Suprapubic skin (tissue), 4 donors: Measurements from ENCODE around the gene USF3. TPM values are rescaled to one million over a fixed set of nuclear protein-coding genes. Genes with fewer than 3 reads are reported as not detected.
A peak's percentile ranks its signal among the peaks of the same experiment; 100 is the strongest.

Source experiments
- DNase-seq, 2 donors: peaks; one replicate each; pipeline ENCODE4 v3.0.0-alpha.2; 2019; ENCODE audit warnings: low spot score in 2 of 2
- H3K27ac ChIP-seq: fragments of 200-600 bp; sonication (generic); one replicate; pipeline ENCODE4 v1.5.1; 2019
- H3K27me3 ChIP-seq: fragments of 200-600 bp; sonication (generic); one replicate; pipeline ENCODE4 v1.5.1; 2019
- H3K36me3 ChIP-seq: fragments of 200-600 bp; sonication (generic); one replicate; pipeline ENCODE4 v1.5.1; 2019
- H3K4me1 ChIP-seq: fragments of 200-600 bp; sonication (generic); one replicate; pipeline ENCODE4 v1.5.1; 2019
- H3K4me3 ChIP-seq: fragments of 200-600 bp; sonication (generic); one replicate; pipeline ENCODE4 v1.5.1; 2019; ENCODE audit warnings: mild to moderate bottlenecking
- H3K9me3 ChIP-seq: fragments of 200-600 bp; sonication (generic); one replicate; pipeline ENCODE4 v1.5.1; 2019
- EP300 ChIP-seq: sonication (generic); formaldehyde crosslinking; IDR thresholded peaks from one replicate; pipeline ENCODE4 v1.6.1; 2017; ENCODE audit warnings: antibody characterized with exemption
- POLR2A ChIP-seq, 2 donors: fragments of 450-650 bp; IDR thresholded peaks; one replicate each; pipeline ENCODE4 v1.6.1; 2017; ENCODE audit warnings: antibody characterized with exemption in 2 of 2, mild to moderate bottlenecking in 2 of 2, moderate library complexity in 2 of 2
- POLR2AphosphoS5 ChIP-seq, 3 donors: sonication (generic); formaldehyde crosslinking; IDR thresholded peaks; one replicate each; pipeline ENCODE4 v1.6.1; 2017; ENCODE audit warnings: antibody characterized with exemption in 3 of 3
- WGBS: methylation state at CpG from one replicate; pipeline ENCODE4 v1.1.5; 2018; 5-methylcytosine and 5-hydroxymethylcytosine counted together
- total RNA-seq, 4 donors: library from RNA; depleted of rRNA; stranded (reverse); fragments of >200 nt; gene quantifications; one replicate each; pipeline ENCODE4 v1.1.0, GENCODE V29; 2016
- TF ChIP-seq, protein P1 (sequence below), 2 donors: fragments of 200-600 bp in 1 of 2; fragments of 450-650 bp in 1 of 2; sonication (generic) in 1 of 2; IDR thresholded peaks; one replicate each; pipeline ENCODE4 v1.5.1; 2016 to 2019; ENCODE audit warnings: antibody characterized with exemption in 2 of 2, mild to moderate bottlenecking in 1 of 2, moderate library complexity in 1 of 2

Gene USF3
- total RNA-seq, 4 donors from 2014 or later: 20.6 to 34.6 (median 28.2) TPM

DNA sequence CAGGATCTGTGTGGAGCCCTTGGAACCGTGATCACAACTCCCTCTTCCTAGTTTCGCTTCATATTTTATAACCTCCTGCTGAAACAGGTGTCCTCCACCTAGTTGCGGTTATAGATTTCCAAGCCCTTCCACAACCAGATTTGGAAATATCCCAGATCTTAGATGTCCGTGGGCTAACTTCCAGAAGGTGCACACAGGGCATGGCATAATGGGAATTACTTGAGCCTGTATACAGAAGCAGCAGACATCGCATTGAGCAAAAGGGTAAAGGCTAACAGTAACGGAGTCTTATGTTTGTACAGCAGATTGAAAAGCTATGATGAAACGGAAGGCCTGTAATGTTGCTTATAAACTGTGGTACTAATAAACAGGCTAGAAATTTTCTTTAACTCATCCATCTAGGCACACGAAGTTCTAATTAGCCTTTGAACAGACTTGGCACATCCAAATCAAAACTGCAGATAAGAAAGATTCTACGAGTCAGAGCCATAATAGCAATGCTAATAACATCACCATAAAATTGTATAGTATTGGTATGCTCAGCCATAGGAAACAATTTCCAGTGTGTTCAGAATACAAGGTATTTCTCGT is 1.2 kb upstream of the USF3 start:
- H3K36me3 ChIP-seq: no peaks in the 10 kb centered on the region
- WGBS: 6% methylated on average over 10 of the region's 10 CpGs
- TF ChIP-seq, protein P1, sequence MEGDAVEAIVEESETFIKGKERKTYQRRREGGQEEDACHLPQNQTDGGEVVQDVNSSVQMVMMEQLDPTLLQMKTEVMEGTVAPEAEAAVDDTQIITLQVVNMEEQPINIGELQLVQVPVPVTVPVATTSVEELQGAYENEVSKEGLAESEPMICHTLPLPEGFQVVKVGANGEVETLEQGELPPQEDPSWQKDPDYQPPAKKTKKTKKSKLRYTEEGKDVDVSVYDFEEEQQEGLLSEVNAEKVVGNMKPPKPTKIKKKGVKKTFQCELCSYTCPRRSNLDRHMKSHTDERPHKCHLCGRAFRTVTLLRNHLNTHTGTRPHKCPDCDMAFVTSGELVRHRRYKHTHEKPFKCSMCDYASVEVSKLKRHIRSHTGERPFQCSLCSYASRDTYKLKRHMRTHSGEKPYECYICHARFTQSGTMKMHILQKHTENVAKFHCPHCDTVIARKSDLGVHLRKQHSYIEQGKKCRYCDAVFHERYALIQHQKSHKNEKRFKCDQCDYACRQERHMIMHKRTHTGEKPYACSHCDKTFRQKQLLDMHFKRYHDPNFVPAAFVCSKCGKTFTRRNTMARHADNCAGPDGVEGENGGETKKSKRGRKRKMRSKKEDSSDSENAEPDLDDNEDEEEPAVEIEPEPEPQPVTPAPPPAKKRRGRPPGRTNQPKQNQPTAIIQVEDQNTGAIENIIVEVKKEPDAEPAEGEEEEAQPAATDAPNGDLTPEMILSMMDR (IDR thresholded peaks at IDR 0.05): no peak
- TF ChIP-seq POLR2AphosphoS5 (IDR thresholded peaks at IDR 0.05) (no peak), EP300 (no peak), POLR2A (IDR thresholded peaks at IDR 0.05) (no peak)

DNA sequence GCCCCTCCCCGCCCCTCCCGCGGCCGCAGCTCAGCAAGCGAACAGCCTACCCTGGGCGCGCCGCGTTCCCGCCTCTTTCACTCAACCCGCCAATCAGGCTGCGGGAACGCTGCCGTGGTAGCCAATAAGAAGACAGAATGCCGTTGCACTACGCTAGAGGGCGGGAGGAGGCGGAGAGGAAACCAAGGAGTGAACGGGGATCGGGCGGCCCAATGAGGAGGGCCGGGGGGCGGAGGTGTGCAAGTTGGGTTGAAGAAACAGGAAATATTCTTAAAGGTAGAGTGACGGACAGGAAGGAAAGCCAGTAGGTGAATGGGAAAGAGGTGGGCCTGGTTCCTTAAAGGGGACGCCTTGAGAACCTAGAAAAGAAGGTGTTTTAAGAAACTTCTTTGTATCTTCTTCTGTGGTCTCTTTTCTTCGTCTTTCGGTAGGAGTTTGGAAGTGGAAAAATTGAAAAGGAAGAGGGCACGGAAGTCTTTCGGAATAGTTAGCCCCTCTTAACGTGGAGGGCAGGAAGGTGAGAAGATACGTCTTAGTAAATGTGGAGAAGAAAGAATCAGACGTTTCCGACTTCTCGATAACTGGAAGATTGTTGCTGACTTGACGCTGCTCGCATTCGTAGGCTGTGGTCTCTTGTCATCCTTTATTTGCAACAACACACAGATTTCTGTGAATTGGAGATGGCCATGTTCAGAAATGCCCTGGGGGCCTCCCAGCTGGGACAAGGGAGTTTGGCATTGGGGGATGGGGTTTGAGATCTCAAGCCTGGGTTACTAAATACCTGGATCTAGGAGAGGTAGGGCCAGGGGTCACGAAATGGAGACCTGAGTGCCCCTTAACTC is 437 bp upstream of the USF3 start:
- DNase-seq: peak; percentile 100
- no peaks in the 10 kb centered on the region for H3K36me3 ChIP-seq
- H3K4me3 ChIP-seq: peak overlapping the region; percentile 89
- peaks cover 35% of the 10 kb centered on the region for H3K4me1 ChIP-seq
- WGBS: under 1% methylated on average over 31 of the region's 38 CpGs
- H3K27me3 ChIP-seq: no peaks in the 10 kb centered on the region
- TF ChIP-seq EP300 (no peak), POLR2AphosphoS5 (IDR thresholded peaks at IDR 0.05) (peak in 1 of 3 donors; percentile 44), POLR2A (IDR thresholded peaks at IDR 0.05) (no peak)
- TF ChIP-seq, protein P1 (IDR thresholded peaks at IDR 0.05): peak in 1 of 2 donors; percentile 20
- H3K27ac ChIP-seq: peak overlapping the region; percentile 99
- H3K9me3 ChIP-seq: no peaks in the 10 kb centered on the region

More for the DNA sequence above, 1.2 kb upstream of the USF3 start:
- H3K4me1 ChIP-seq: peaks cover 35% of the 10 kb centered on the region
- peak overlapping the region; percentile 89 for H3K4me3 ChIP-seq
- H3K27ac ChIP-seq: peak overlapping the region; percentile 99
- DNase-seq: no peak
- no peaks in the 10 kb centered on the region for H3K9me3 ChIP-seq
- no peaks in the 10 kb centered on the region for H3K27me3 ChIP-seq

DNA sequence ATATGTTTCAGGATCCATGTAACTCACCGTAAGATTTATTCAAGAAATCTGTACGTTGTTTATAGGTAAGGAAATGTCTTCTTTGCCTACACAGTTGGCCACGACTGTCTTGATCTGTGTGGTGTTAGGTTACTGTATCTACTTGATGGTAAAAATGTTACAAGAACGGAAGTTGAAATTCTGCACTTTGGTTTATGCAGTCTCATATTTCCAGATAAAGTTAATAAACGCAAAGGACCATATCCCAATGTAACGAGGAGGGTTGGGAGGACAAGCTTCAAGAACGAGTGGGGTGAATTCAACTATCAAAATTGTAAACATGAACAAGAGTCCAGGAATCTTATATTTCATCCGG is 1.0 kb downstream of the USF3 start:
- no peaks in the 10 kb centered on the region for H3K36me3 ChIP-seq
- no peak for DNase-seq
- peak overlapping the region; percentile 99 for H3K27ac ChIP-seq
- H3K9me3 ChIP-seq: no peaks in the 10 kb centered on the region
- peak overlapping the region; percentile 89 for H3K4me3 ChIP-seq
- peaks cover 35% of the 10 kb centered on the region for H3K4me1 ChIP-seq
- 13% methylated on average over 8 of the region's 8 CpGs for WGBS
- no peaks in the 10 kb centered on the region for H3K27me3 ChIP-seq
- no peak for TF ChIP-seq POLR2A (IDR thresholded peaks at IDR 0.05)
- no peak for TF ChIP-seq POLR2AphosphoS5 (IDR thresholded peaks at IDR 0.05)
- TF ChIP-seq EP300: no peak
- TF ChIP-seq, protein P1 (IDR thresholded peaks at IDR 0.05): no peak

DNA sequence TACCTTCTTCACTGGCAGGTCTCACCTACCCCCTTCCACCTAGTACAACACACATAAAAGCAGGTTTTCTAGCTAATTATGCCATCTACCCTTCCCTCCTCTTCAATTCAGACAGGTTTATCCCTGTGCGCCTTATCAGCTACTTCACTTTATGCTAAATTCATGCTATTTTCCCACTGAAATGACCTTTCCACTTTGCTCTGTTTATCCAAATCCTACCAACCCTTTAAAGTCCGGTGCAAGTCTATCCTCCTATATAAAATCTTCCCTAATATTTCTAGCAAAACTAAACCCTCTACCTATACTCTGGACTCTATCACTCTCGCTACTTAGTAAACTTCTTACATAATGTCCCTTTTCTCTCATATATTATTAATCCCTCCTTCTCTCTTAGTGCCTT is 6.0 kb downstream of the USF3 start:
- peaks cover 3% of the 10 kb centered on the region for H3K36me3 ChIP-seq
- no peak overlapping the region for H3K27ac ChIP-seq
- H3K4me1 ChIP-seq: peaks cover 19% of the 10 kb centered on the region
- no peak overlapping the region for H3K4me3 ChIP-seq
- TF ChIP-seq, protein P1 (IDR thresholded peaks at IDR 0.05): no peak
- TF ChIP-seq POLR2A (IDR thresholded peaks at IDR 0.05) (no peak), EP300 (no peak), POLR2AphosphoS5 (IDR thresholded peaks at IDR 0.05) (no peak)
- DNase-seq: no peak
- H3K9me3 ChIP-seq: no peaks in the 10 kb centered on the region
- no peaks in the 10 kb centered on the region for H3K27me3 ChIP-seq
- 95% methylated on average over 3 of the region's 3 CpGs for WGBS
